ENCODE results near the gene OR7D2.

Gene OR7D2

GRCh38 chr19:9205501-9206113, 26.8 kb downstream of the OR7D2 start:
- DNase-seq (ENCODE audit: low spot score) = peak; percentile 75

- DNase-seq (ENCODE audit: low spot score) = no peak
Observed at GRCh38 chr19:9219489-9219888, 40.7 kb downstream of the OR7D2 start, which contains the start of gene OR7D4. Gene OR7D4 (minus strand): TSS chr19:9219589. CDS start chr19:9214837, 4,752 bp downstream.
